IMR-90 (cell line): Measurements from ENCODE around the gene CUEDC2.

ENCODE experiments used
- CEBPB ChIP-seq: IDR thresholded peaks from 2 replicates; pipeline ENCODE4 v1.6.1; 2012; ENCODE audit warnings: low read depth, low read length, improper control_type of control experiment
- TF ChIP-seq, protein P1 (sequence below): conservative IDR thresholded peaks from 2 replicates; pipeline ENCODE4 v1.5.1; 2012; ENCODE audit warnings: mild to moderate bottlenecking, low read depth, low read length, improper control_type of control experiment

DNA sequence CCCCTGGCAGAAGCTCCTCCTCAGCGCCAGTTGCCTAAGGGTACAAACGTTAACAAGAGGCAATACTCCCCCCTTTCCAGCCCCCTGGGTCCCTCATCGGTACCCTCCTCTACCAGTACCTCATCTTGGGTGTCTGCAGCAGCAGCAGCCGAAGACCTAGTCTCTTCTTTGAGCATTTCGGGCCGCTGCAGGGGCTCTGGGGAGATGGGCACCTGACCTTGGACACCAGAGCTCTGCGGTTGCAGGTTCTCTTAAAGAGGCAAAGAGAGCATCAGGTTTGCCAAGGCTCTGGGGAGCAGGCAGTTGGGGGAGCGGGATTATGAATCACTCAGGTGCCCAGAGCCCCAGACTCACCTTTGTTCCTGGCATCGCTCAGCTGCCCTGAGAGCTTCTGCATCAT lies 8.2 kb downstream of the CUEDC2 start:
- TF ChIP-seq, protein P1, sequence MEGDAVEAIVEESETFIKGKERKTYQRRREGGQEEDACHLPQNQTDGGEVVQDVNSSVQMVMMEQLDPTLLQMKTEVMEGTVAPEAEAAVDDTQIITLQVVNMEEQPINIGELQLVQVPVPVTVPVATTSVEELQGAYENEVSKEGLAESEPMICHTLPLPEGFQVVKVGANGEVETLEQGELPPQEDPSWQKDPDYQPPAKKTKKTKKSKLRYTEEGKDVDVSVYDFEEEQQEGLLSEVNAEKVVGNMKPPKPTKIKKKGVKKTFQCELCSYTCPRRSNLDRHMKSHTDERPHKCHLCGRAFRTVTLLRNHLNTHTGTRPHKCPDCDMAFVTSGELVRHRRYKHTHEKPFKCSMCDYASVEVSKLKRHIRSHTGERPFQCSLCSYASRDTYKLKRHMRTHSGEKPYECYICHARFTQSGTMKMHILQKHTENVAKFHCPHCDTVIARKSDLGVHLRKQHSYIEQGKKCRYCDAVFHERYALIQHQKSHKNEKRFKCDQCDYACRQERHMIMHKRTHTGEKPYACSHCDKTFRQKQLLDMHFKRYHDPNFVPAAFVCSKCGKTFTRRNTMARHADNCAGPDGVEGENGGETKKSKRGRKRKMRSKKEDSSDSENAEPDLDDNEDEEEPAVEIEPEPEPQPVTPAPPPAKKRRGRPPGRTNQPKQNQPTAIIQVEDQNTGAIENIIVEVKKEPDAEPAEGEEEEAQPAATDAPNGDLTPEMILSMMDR, result no peak
- TF ChIP-seq CEBPB, result no peak
